HepG2 (cell line): ENCODE measurements around the gene URI1. TPM values are rescaled to one million over a fixed set of nuclear protein-coding genes. Genes with fewer than 3 reads are reported as not detected.

Experiments used
- ATAC-seq: fragments of 200-7000 bp; cut with Tn5 transposase; 3 replicates; pipeline ENCODE4 v1.9.1; 2020; ENCODE audit warnings: mild to moderate bottlenecking, moderate library complexity
- BruUV-seq: library from RNA; stranded (reverse); fragments of 400-500 nt; replicated peaks from 2 replicates; lab custom pipeline; 2021; lab: Mats Ljungman, UMichigan
- CTCF ChIA-PET: fragments of 300-600 bp; formaldehyde crosslinking; extraction: SDS; loops from one replicate; lab custom pipeline; 2021; ENCODE audit warnings: low total read pairs, inconsistent platforms, low intra/inter-chr PET ratio; lab: Yijun Ruan, JAX
- POLR2A ChIA-PET: fragments of 350-600 bp; sonication (Branson Sonifier 250); formaldehyde crosslinking; loops from one replicate; lab custom pipeline; 2020; ENCODE audit warnings: antibody characterized with exemption, inconsistent platforms; lab: Yijun Ruan, JAX
- DNase-seq: peaks from one replicate; pipeline ENCODE4 v3.0.0-alpha.2; 2015; ENCODE audit warnings: low spot score
- FAIRE-seq: peaks from 3 replicates; lab custom pipeline; 2011; peaks lifted over from hg19 to GRCh38; lab: Jason Lieb, UNC
- H2AFZ ChIP-seq: one replicate; pipeline ENCODE4 v1.6.1; 2011; ENCODE audit warnings: low read length, inconsistent platforms
- H3K27ac ChIP-seq: fragments of 300-600 bp; 3 replicates; pipeline ENCODE4 v1.8.0; 2011; ENCODE audit warnings: mixed run types, mild to moderate bottlenecking, mixed read lengths, low read length, inconsistent platforms; ENCODE audit not compliant: insufficient read depth; ENCODE audit errors: extremely low read length
- H3K27me3 ChIP-seq, 2 experiments: fragments of 200-600 bp in 1 of 2; 2 replicates in 1 of 2; 3 replicates in 1 of 2; pipeline versions ENCODE4 v1.6.0 to v1.8.0; 2011; ENCODE audit warnings: low read length in 2 of 2, mild to moderate bottlenecking in 2 of 2, moderate library complexity in 2 of 2, inconsistent platforms in 1 of 2; ENCODE audit not compliant: insufficient read depth in 2 of 2, control insufficient read depth in 1 of 2
- H3K36me3 ChIP-seq, 2 experiments: fragments of 200-600 bp in 1 of 2; replicated peaks in 1 of 2; 2 replicates in 1 of 2; 3 replicates in 1 of 2; pipeline versions ENCODE4 v1.5.1 to v1.8.0; 2011; ENCODE audit warnings: low read length in 2 of 2, inconsistent platforms in 1 of 2; ENCODE audit not compliant: insufficient read depth in 2 of 2, control insufficient read depth in 1 of 2
- H3K4me1 ChIP-seq: 2 replicates; pipeline ENCODE4 v1.5.1; 2012; ENCODE audit warnings: low read length, inconsistent platforms; ENCODE audit not compliant: insufficient read depth
- H3K4me2 ChIP-seq: 2 replicates; pipeline ENCODE4 v1.6.0; 2011; ENCODE audit warnings: low read depth, low read length, inconsistent platforms
- H3K4me3 ChIP-seq, 3 experiments: fragments of 200-600 bp in 1 of 3; sonication (generic), shearing (Covaris generic) in 1 of 3; replicated peaks in 1 of 3; 2 replicates each; pipeline ENCODE4 v1.5.1; 2011 to 2016; ENCODE audit warnings: low read length in 3 of 3, inconsistent platforms in 2 of 3, low read depth in 2 of 3, mild to moderate bottlenecking in 2 of 3, control low read depth in 1 of 3, mixed read lengths in 1 of 3; ENCODE audit not compliant: insufficient read depth in 1 of 3
- H3K79me2 ChIP-seq: one replicate; pipeline ENCODE4 v1.6.1; 2011; ENCODE audit warnings: low read length, inconsistent platforms; ENCODE audit not compliant: insufficient read depth
- H3K9ac ChIP-seq: 2 replicates; pipeline ENCODE4 v1.6.0; 2011; ENCODE audit warnings: mild to moderate bottlenecking, low read depth, low read length, inconsistent platforms; ENCODE audit not compliant: insufficient read depth
- H3K9me3 ChIP-seq: 2 replicates; pipeline ENCODE4 v1.5.1; 2012; ENCODE audit warnings: mild to moderate bottlenecking, low read length
- H4K20me1 ChIP-seq: 2 replicates; pipeline ENCODE4 v1.6.0; 2011; ENCODE audit warnings: inconsistent platforms, mild to moderate bottlenecking, low read length, moderate library complexity; ENCODE audit not compliant: insufficient read depth
- ATM ChIP-seq: fragments of 450-650 bp; IDR thresholded peaks from 2 replicates; pipeline ENCODE4 v1.7.1; 2017; ENCODE audit warnings: mild to moderate bottlenecking, borderline replicate concordance
- ETV5 ChIP-seq: IDR thresholded peaks from 2 replicates; pipeline ENCODE4 v1.6.1; 2018; ENCODE audit warnings: missing biosample characterization, missing genetic modification reagents, inconsistent platforms, borderline replicate concordance
- NR2F6 ChIP-seq, 2 experiments: IDR thresholded peaks; 2 replicates each; pipeline ENCODE4 v1.6.1; 2016; ENCODE audit warnings: antibody characterized with exemption in 1 of 2, mild to moderate bottlenecking in 1 of 2
- SUZ12 ChIP-seq: fragments of 150-350 bp; IDR thresholded peaks from 2 replicates; pipeline ENCODE4 v1.6.1; 2014; ENCODE audit warnings: low read depth, low read length
- THAP9 ChIP-seq: sonication (generic); formaldehyde crosslinking; IDR thresholded peaks from 2 replicates; pipeline ENCODE4; 2020; ENCODE audit warnings: missing genetic modification reagents, mild to moderate bottlenecking, borderline replicate concordance
- WIZ ChIP-seq: sonication (generic); formaldehyde crosslinking; IDR thresholded peaks from 2 replicates; pipeline ENCODE4 v1.5.1; 2020; ENCODE audit warnings: mild to moderate bottlenecking, missing genetic modification reagents
- ZNF136 ChIP-seq: sonication (generic); formaldehyde crosslinking; IDR thresholded peaks from 2 replicates; pipeline ENCODE4 v1.8.1; 2022; ENCODE audit warnings: low read depth, mild to moderate bottlenecking, moderate library complexity, missing genetic modification reagents
- ZNF558 ChIP-seq: sonication (generic); formaldehyde crosslinking; IDR thresholded peaks from 2 replicates; pipeline ENCODE4 v1.9.0; 2022; ENCODE audit warnings: mild to moderate bottlenecking, missing genetic modification reagents, borderline replicate concordance
- whole genome bisulfite sequencing: methylation state at CpG from one replicate; pipeline ENCODE4 v1.1.6; 2017; ENCODE audit warnings: low lambda C conversion rate; 5-methylcytosine and 5-hydroxymethylcytosine counted together
- in situ Hi-C: cut with HindIII; loops from 2 replicates; pipeline ENCODE4 v1.10.0; 2017; ENCODE audit warnings: low pct_unique_long_range_greater_than_20kb; ENCODE audit not compliant: extremely low pct_ligation_motif_present
- intact Hi-C: fragments of 100-400 bp; cut with micrococcal nuclease; formaldehyde crosslinking; loops from one replicate; pipeline ENCODE4 v1.10.0; 2022; ENCODE audit not compliant: unreplicated experiment
- polyA plus RNA-seq, 8 experiments: library from polyadenylated mRNA; depleted of rRNA in 3 of 8; stranded (reverse) in 7 of 8; unstranded in 1 of 8; fragments of >200 nt; fragmentation: Illumina TruSeq in 4 of 8; extraction: Trizol in 4 of 8; gene quantifications; 2 replicates each; pipeline versions ENCODE4 v1.2.1 to v1.2.3, GENCODE V29; 2011 to 2016; ENCODE audit warnings: low read depth in 4 of 8, missing spikeins in 1 of 8, mixed read lengths in 1 of 8; ENCODE audit not compliant: insufficient read depth in 1 of 8
- total RNA-seq, 5 experiments: library from RNA; depleted of rRNA; stranded (reverse); fragments of >200 nt; fragmentation: Illumina TruSeq; extraction: Trizol; gene quantifications; 2 replicates each; pipeline ENCODE4 v1.2.3, GENCODE V29; 2016; ENCODE audit warnings: low read depth in 1 of 5
- TF ChIP-seq, protein P1 (sequence below): sonication (generic); formaldehyde crosslinking; conservative IDR thresholded peaks from 2 replicates; pipeline ENCODE4 v1.8.1; 2023; ENCODE audit warnings: missing genetic modification reagents
- TF ChIP-seq, protein P2 (sequence below): sonication (generic); formaldehyde crosslinking; IDR thresholded peaks from 2 replicates; pipeline ENCODE4 v1.4.0; 2020; ENCODE audit warnings: missing genetic modification reagents

Gene URI1
- total and polyA plus RNA-seq, 2 of the 13 experiments (the other 11 are each of a cell fraction or from before 2014, with no cell fraction given), result 43.6 to 67.9 TPM

GRCh38 chr19:30028118-30028991 is 86.3 kb downstream of the URI1 start (continued):
- TF ChIP-seq THAP9 (CRISPR knock-in tag) (no peak), ZNF136 (CRISPR knock-in tag) (no peak), WIZ (CRISPR knock-in tag) (no peak), ZNF558 (CRISPR knock-in tag) (no peak)
- TF ChIP-seq, protein P1, sequence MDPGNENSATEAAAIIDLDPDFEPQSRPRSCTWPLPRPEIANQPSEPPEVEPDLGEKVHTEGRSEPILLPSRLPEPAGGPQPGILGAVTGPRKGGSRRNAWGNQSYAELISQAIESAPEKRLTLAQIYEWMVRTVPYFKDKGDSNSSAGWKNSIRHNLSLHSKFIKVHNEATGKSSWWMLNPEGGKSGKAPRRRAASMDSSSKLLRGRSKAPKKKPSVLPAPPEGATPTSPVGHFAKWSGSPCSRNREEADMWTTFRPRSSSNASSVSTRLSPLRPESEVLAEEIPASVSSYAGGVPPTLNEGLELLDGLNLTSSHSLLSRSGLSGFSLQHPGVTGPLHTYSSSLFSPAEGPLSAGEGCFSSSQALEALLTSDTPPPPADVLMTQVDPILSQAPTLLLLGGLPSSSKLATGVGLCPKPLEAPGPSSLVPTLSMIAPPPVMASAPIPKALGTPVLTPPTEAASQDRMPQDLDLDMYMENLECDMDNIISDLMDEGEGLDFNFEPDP, result no peak

DNA sequence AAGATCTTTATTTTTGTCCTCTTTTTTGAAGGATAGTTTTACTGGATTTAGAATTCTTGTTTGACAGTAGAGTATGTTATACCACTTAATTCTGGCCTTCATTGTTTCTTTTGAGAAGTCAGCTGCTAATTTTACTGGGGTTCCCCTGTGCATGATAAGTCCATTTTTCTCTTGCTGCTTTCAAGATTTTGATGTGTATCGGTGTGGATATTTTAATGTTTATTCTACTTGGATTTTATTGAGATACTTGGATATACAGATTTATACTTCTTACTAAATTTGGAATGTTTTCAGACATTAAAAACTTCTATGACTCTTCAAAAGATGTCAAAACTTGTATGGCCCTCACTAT is 86.9 kb downstream of the URI1 start:
- ATAC-seq (no peak), DNase-seq (no peak), FAIRE-seq (no peak)
- Histone ChIP-seq H2AFZ (no peak overlapping the region), H3K4me1 (no peaks in the 10 kb centered on the region), H3K27me3 (no peaks in the 10 kb centered on the region), H3K9ac (no peak overlapping the region), H3K79me2 (no peaks in the 10 kb centered on the region), H3K36me3 (no peaks in the 10 kb centered on the region; a peak in 1 of 5 replicates), H3K4me3 (no peak overlapping the region), H3K9me3 (no peaks in the 10 kb centered on the region), H4K20me1 (no peaks in the 10 kb centered on the region), H3K27ac (no peak overlapping the region), H3K4me2 (no peak overlapping the region)
- ChIA-PET POLR2A (no interaction called here), CTCF (no interaction called here)
- TF ChIP-seq ATM (no peak), NR2F6 (IDR thresholded peaks at IDR 0.05) (no peak), NR2F6 (CRISPR knock-in tag; IDR thresholded peaks at IDR 0.05) (no peak), SUZ12 (no peak), ETV5 (CRISPR knock-in tag) (no peak)
- TF ChIP-seq, protein P2, sequence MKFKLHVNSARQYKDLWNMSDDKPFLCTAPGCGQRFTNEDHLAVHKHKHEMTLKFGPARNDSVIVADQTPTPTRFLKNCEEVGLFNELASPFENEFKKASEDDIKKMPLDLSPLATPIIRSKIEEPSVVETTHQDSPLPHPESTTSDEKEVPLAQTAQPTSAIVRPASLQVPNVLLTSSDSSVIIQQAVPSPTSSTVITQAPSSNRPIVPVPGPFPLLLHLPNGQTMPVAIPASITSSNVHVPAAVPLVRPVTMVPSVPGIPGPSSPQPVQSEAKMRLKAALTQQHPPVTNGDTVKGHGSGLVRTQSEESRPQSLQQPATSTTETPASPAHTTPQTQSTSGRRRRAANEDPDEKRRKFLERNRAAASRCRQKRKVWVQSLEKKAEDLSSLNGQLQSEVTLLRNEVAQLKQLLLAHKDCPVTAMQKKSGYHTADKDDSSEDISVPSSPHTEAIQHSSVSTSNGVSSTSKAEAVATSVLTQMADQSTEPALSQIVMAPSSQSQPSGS (CRISPR knock-in tag), result no peak
- in situ Hi-C loops (no loop called here), intact Hi-C loops (no loop called here)
- WGBS, result 98% methylated on average over 1 of the region's 1 CpG
- no TSS peak for BruUV-seq
